Islet of Langerhans (tissue), 1 donor: ENCODE measurements around the gene TEX2.

Experiments used
- FAIRE-seq: peaks from one replicate; lab custom pipeline; 2011; peaks lifted over from hg19 to GRCh38; lab: Jason Lieb, UNC

The TEX2 gene, protein sequence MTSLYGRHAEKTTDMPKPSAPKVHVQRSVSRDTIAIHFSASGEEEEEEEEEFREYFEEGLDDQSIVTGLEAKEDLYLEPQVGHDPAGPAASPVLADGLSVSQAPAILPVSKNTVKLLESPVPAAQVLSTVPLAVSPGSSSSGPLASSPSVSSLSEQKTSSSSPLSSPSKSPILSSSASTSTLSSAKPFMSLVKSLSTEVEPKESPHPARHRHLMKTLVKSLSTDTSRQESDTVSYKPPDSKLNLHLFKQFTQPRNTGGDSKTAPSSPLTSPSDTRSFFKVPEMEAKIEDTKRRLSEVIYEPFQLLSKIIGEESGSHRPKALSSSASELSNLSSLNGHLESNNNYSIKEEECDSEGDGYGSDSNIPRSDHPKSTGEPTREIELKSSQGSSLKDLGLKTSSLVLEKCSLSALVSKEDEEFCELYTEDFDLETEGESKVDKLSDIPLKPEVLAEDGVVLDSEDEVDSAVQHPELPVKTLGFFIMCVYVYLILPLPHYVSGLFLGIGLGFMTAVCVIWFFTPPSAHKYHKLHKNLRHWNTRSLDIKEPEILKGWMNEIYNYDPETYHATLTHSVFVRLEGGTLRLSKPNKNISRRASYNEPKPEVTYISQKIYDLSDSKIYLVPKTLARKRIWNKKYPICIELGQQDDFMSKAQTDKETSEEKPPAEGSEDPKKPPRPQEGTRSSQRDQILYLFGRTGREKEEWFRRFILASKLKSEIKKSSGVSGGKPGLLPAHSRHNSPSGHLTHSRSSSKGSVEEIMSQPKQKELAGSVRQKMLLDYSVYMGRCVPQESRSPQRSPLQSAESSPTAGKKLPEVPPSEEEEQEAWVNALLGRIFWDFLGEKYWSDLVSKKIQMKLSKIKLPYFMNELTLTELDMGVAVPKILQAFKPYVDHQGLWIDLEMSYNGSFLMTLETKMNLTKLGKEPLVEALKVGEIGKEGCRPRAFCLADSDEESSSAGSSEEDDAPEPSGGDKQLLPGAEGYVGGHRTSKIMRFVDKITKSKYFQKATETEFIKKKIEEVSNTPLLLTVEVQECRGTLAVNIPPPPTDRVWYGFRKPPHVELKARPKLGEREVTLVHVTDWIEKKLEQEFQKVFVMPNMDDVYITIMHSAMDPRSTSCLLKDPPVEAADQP

GRCh38 chr17:64263000-64263766 is at the start of gene TEX2:
Gene TEX2 (minus strand): TSS chr17:64263260. CDS start chr17:64214217, 49,043 bp downstream.
- no peak for FAIRE-seq

GRCh38 chr17:64309710-64310109 is 46.6 kb upstream of the TEX2 start:
- no peak for FAIRE-seq

- no peak for FAIRE-seq
These were observed 46.0 kb upstream of the TEX2 start for GRCh38 chr17:64309021-64309420.

DNA sequence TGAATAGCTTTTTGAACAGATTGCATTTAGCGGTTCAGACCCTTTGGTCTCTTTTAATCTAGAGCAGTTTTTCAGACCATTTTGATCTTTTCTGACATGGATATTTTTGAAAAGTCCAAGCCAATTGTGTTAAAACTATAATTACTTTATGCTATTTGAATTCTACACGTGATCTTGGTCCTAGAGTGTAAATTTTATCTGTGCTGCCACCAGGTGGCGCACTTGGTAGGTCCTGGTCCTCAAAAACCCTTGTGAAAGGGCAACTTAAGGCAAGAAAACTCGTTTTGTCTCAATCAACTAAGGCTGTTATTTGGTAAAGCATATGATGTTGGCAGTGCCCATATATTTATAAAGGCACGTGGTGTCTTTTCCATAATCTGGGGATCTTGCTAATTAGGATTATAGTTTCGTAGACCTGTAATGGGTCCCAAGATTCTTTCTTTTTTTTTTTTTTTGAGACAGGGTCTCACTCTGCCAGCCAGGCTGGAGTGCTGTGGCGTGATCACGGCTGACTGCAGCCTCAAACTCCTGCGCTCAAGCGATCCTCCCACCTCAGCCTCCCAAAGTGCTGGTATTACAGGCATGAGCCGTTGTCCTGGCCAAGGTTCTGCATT is 43.9 kb upstream of the TEX2 start:
- FAIRE-seq: peak; percentile 21

- FAIRE-seq: no peak
These were observed 41.5 kb upstream of the TEX2 start for GRCh38 chr17:64304551-64304950.

DNA sequence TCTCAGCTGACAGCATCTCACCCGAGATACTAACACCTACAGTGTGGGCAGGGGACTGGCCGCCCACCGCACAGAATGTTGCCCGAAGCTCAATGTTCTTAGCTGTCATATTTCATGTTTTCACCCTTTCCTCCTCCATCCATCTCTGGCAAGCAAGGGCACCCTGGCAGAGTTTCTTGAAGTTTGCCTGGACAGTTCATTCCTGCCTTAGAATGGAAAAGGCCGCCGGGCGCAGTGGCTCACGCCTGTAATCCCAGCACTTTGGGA is 37.6 kb upstream of the TEX2 start:
- FAIRE-seq: no peak

- FAIRE-seq: no peak
These were observed 34.5 kb upstream of the TEX2 start for GRCh38 chr17:64297467-64298088.

DNA sequence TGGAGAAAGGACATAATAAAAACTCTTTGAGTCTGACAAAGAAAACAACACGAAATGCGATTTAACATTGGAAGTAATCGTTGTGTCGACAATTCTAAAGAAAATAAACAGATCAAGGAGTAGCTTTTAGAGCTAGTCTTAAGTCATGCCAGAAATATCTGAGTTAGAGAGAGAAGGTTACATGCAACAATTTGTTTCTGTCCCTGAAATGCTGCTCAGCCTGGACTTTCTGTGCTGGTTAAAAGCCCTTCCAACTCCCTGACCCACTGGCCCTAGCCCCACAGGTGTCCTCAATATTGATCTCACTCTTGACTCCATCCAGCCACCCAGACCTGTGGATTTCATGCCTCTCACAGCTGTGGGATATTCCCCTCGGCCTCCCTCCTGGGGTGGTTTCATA is 33.2 kb upstream of the TEX2 start:
- FAIRE-seq: no peak

GRCh38 chr17:64295146-64295545 is 32.1 kb upstream of the TEX2 start:
- FAIRE-seq: no peak

- no peak for FAIRE-seq
These were observed 28.3 kb upstream of the TEX2 start for GRCh38 chr17:64291268-64291851.

DNA sequence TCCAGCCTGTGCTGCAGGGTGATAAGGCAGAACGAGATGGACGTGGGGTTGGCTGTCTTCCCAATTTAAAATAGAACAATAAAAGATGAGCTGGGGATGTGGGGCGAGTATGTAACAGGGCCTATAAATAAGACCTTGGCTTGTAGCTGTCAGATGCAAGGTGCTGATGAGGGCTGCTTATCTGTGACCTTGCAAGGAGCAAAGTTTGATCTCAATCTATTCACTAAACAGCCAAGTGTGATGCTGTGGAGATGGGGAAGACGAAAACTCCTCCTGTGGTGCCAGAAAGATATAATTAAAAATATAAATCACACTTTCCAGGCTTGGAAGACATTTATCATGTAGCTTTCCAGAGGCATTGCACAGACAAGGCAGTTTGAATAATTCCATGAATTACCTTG is 26.7 kb upstream of the TEX2 start:
- no peak for FAIRE-seq

GRCh38 chr17:64282753-64283080 is 19.7 kb upstream of the TEX2 start:
- FAIRE-seq: no peak

DNA sequence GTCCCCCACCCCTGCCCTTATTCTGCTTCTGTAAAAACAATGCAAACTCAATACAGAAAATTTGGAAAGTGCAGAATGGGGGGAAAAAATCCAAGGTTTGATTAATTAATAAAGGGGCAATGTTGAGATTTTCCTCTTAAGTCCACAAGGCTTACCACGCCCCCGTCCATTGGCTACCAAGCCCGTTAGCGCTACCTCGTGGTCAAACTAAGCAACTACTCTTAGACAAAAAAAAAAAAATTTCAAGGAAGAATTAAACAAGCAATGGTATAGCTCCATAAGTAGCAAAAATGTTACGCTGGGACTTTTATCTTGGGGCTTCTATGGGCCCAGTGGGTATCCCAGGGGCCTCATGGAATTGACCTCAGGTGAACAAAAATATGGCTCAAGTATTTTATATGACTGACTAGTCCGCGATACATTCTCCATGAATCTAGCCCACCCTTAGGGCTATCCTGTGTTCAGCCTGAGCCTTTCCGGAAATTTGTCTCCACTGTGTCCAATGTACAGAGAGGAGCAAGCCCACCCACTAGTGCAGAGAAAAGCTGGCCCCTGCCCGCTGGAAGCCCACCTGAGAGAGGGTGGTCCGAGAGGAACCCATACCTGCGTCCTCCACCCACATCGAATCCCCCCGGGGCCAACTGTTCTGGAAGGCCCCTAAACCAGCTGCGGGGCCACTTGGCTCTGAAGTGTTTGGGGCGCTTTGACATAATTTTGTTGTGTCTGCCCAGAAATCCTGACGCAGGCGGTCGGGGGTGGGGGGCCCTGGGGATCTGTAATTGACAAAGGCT is 19.1 kb upstream of the TEX2 start:
- peak; percentile 68 for FAIRE-seq

DNA sequence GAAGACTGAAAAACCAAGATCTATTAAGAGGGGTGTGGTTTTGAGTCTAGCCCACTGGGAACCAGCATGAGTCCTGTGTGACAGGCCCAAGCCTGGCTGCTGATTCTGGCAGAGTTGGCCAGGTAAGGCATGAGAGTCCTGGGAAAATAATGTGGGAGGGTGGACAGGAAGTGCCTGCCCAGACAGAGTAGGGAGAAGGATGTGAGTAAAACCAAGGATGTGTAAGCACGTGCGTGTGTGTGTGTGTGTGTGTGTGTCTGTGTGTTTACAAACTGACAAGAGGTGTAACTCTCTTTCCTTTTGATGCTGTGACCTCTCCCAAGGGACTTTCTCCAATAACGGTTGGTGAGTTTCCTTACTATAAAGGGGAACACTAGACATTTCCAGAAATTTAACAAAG is 15.6 kb upstream of the TEX2 start:
- FAIRE-seq: no peak

DNA sequence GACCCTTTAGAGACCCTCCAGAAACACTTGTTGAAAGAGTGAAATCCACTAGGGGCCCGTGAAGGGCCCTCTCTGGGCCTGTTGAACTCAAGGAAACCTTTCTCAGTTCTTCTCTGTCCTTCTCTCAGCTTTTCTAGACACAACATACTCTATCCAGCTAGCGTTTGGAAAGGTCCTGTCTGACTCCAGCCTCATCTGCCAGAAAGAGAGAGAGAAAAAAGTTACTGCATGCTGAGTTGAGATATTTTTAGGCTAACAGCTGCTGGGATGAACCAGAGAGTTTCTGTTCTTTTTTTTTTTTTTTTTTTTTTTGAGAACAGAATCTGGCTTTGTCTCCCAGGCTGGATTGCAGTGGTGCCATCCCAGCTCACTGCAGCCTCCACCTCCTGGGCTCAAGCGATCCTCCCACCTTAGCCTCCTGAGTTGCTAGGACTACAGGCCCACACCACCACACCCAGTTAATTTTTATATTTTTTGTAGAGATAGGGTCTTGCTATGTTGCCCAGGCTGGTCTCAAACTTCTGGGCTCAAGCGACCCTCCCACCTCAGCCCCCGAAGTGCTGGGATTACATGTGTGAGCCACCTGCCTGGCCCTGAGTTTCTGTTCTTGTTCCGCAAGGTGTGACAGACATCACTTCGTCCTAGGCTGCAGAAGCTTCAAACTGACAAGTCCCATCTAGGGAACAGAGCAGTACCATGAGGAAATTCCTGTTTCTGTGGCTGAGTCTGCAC is 14.9 kb upstream of the TEX2 start:
- FAIRE-seq: no peak

DNA sequence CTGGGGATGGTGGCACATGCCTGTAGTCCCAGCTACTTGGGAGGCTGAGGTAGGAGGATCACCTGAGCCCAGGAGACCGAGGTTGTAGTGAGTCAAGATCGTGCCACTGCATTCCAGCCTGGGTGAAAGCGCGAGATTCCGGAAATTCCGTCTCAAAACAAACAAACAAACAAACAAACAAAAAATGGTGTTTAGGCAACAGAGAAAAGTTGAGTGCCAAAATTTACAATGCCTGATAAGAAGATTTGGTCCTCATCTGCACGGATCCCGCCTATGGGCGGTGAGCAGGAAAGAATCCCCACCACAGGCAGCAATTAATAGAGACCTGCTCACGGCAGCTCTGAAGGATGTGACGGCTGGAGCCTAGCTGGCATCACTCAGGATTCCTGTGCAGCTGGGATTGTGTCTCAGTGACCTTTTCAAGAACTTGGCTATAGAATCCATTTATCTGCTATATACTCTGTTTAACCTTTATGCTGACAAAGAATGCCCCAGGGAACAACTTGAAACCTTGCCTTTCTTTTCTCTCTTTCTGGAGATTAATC is 14.0 kb upstream of the TEX2 start:
- FAIRE-seq: no peak

GRCh38 chr17:64275016-64275415 is 12.0 kb upstream of the TEX2 start:
- FAIRE-seq: no peak

DNA sequence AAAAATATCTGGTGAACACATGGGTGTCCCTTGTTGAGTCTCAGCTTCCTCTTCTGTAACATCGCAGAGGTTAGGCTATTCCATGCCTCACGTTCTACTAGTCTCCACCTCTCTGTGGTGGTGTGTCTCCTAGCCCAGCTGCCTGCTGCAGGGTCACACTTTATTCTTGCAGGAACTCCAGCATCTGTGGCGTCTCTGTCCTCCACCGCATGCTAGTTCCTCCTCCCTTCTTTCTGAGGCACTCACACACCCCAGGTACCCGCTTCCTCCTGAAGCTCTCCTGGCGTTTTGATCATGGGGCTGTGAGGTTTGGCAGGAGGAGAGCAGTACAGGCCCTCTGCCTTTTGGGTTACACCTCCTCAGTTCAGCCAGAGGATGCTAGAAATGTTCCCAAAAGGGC is 9.9 kb upstream of the TEX2 start:
- FAIRE-seq: no peak

GRCh38 chr17:64270885-64271284 is 7.8 kb upstream of the TEX2 start:
- FAIRE-seq: no peak
